NCI-H2107 treated with DMSO at 0.1 percent for 48 hours (cell line): ENCODE data around the gene CHCHD2.
"Not testable (repeated sequence)": the region's sequence is repeated elsewhere in the genome, so short reads cannot be mapped to it uniquely, and the experiment has no call there.

Experiments
- DNase-seq: peaks from one replicate; lab custom pipeline; 2025; ENCODE audit not compliant: unreplicated experiment; lab: John Stamatoyannopoulos, UW

The CHCHD2 gene

GRCh38 chr7:56106108-56107073, at the start of gene CHCHD2:
TSS of gene CHCHD2 (minus strand) at chr7:56106476. CDS start at chr7:56106413, 63 bp downstream.
- DNase-seq, result peak; percentile 99

GRCh38 chr7:56131062-56131461, 24.8 kb upstream of the CHCHD2 start:
- DNase-seq, result not testable (repeated sequence)

- DNase-seq, result no peak
These were observed 21.1 kb upstream of the CHCHD2 start for GRCh38 chr7:56127241-56127975.

- no peak for DNase-seq
These were observed 19.6 kb upstream of the CHCHD2 start for GRCh38 chr7:56125831-56126230.

GRCh38 chr7:56124981-56125380, 18.7 kb upstream of the CHCHD2 start:
- DNase-seq, result no peak

GRCh38 chr7:56121440-56121839, 15.2 kb upstream of the CHCHD2 start:
- DNase-seq, result no peak

- no peak for DNase-seq
These were observed 9.7 kb upstream of the CHCHD2 start, which contains the start of gene NUPR2 for GRCh38 chr7:56115852-56116538. TSS of gene NUPR2 (minus strand) at chr7:56116417. CDS start at chr7:56116314, 103 bp downstream.

GRCh38 chr7:56112244-56112643, 6.0 kb upstream of the CHCHD2 start:
- DNase-seq, result not testable (repeated sequence)

- DNase-seq, result no peak
These were observed 4.3 kb upstream of the CHCHD2 start for GRCh38 chr7:56110611-56111010.

- DNase-seq, result no peak
These were observed 1.6 kb upstream of the CHCHD2 start for GRCh38 chr7:56107954-56108258.

- DNase-seq, result peak; percentile 28
These were observed 768 bp downstream of the CHCHD2 start for GRCh38 chr7:56105508-56105907.

- not testable (repeated sequence) for DNase-seq
These were observed 2.1 kb downstream of the CHCHD2 start for GRCh38 chr7:56104138-56104537.

GRCh38 chr7:56099653-56100052, 6.6 kb downstream of the CHCHD2 start:
- no peak for DNase-seq

- DNase-seq, result not testable (repeated sequence)
These were observed 7.9 kb downstream of the CHCHD2 start for GRCh38 chr7:56098187-56099008.

GRCh38 chr7:56097700-56098099, 8.6 kb downstream of the CHCHD2 start:
- no peak for DNase-seq

GRCh38 chr7:56092789-56093531, 13.3 kb downstream of the CHCHD2 start, which contains the start of gene PHKG1:
TSS of gene PHKG1 (minus strand) at chr7:56092952. CDS start at chr7:56088941, 4,011 bp downstream.
- DNase-seq, result peak; percentile 44

- DNase-seq, result not testable (repeated sequence)
These were observed 13.9 kb downstream of the CHCHD2 start for GRCh38 chr7:56092388-56092787.

- DNase-seq, result no peak
These were observed 14.7 kb downstream of the CHCHD2 start for GRCh38 chr7:56091591-56091990.

- DNase-seq, result no peak
These were observed 18.8 kb downstream of the CHCHD2 start for GRCh38 chr7:56087445-56087844.

- DNase-seq, result no peak
These were observed 19.5 kb downstream of the CHCHD2 start for GRCh38 chr7:56086761-56087160.
